Activated CD4-positive, alpha-beta T cell treated with anti-CD3 and anti-CD28 coated beads for 36 hours (primary cell): ENCODE data around the gene BOD1L2. TPM values are rescaled to one million over a fixed set of nuclear protein-coding genes. Genes with fewer than 3 reads are reported as not detected.

ENCODE experiments used
- ATAC-seq: fragments of 200-7000 bp; cut with Tn5 transposase; one replicate; pipeline ENCODE4 v1.10.0; 2021; ENCODE audit warnings: mild to moderate bottlenecking, moderate library complexity
- CTCF ChIA-PET: fragments of 350-600 bp; sonication (Branson Sonifier 250); formaldehyde crosslinking; loops from one replicate; lab custom pipeline; 2021; ENCODE audit warnings: antibody characterized with exemption; lab: Charles Lee
- POLR2A ChIA-PET: fragments of 350-600 bp; sonication (Branson Sonifier 250); formaldehyde crosslinking; loops from one replicate; lab custom pipeline; 2021; ENCODE audit warnings: antibody characterized with exemption, inconsistent platforms; lab: Charles Lee
- DNase-seq: peaks from one replicate; pipeline ENCODE4 v3.0.0-alpha.2; 2020
- H3K27ac Mint-ChIP-seq: one replicate; pipeline ENCODE4 v1.8.0; 2021; ENCODE audit warnings: mixed read lengths
- H3K27me3 Mint-ChIP-seq: one replicate; pipeline ENCODE4 v1.8.0; 2021; ENCODE audit warnings: mixed read lengths
- H3K36me3 Mint-ChIP-seq: one replicate; pipeline ENCODE4 v1.8.0; 2021; ENCODE audit warnings: low read depth, mixed read lengths
- H3K4me1 Mint-ChIP-seq: one replicate; pipeline ENCODE4 v1.8.0; 2021; ENCODE audit warnings: mixed read lengths
- H3K4me3 Mint-ChIP-seq: one replicate; pipeline ENCODE4 v1.8.0; 2021; ENCODE audit warnings: mild to moderate bottlenecking, moderate library complexity, mixed read lengths
- H3K9me3 Mint-ChIP-seq: one replicate; pipeline ENCODE4 v1.8.0; 2021; ENCODE audit warnings: low read depth, mixed read lengths
- intact Hi-C, 2 experiments: fragments of 100-400 bp; cut with DNase I in 1 of 2; cut with micrococcal nuclease in 1 of 2; formaldehyde crosslinking; loops; one replicate each; pipeline versions ENCODE4 v1.14.2 to v1.15.1; 2022 to 2024; cut with DNase I, micrococcal nuclease
- total RNA-seq, 2 experiments: library from RNA; stranded (reverse); gene quantifications; one replicate each; pipeline ENCODE4 v1.2.3, GENCODE V29; 2021

The BOD1L2 gene
- not detected for total RNA-seq

DNA sequence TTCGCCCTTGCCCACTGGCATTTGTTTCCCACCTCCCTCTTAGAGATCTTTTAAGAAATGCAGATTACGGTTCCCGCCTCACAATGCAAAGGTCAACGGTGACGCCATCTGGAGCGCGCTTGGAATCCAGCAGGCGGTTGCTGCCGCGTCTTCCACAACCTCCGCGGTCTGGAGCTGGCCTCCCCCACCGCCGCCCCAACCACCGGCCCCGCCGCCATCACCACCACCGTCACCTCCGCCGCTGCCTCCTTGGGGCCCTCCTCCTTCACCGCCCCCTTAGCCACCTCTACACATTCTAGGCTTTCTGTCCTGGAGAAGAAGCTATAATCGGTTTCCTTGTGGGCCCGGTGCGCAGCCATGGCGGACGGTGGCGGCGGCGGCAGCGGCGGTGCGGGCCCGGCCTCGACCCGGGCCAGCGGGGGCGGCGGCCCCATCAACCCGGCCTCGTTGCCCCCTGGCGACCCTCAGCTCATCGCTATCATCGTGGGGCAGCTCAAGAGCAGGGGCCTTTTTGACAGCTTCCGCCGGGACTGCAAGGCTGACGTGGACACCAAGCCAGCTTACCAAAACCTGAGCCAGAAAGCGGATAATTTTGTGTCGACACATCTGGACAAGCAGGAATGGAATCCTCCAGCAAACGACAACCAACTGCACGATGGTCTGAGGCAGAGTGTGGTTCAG, at the start of gene BOD1L2:
BOD1L2 (plus strand) TSS at position 132 of the 681 bp plus-strand sequence; CDS start at position 358, 226 bp downstream.
- CTCF ChIA-PET: interaction anchor here (0.6 kb wide), 1 partner anchor 367 kb away, joined by 3 read pairs; no protein-coding TSS in a partner anchor
- intact Hi-C loops: no loop called here
- no peak within 1 kb of the TSS for H3K4me3 Mint-ChIP-seq
- DNase-seq (no peak), ATAC-seq (no peak)
- H3K36me3 Mint-ChIP-seq: no peaks in the 10 kb centered on the region
- POLR2A ChIA-PET: no interaction called here
- H3K27me3 Mint-ChIP-seq: peaks cover 18% of the 10 kb centered on the region
- no peaks in the 10 kb centered on the region for H3K4me1 Mint-ChIP-seq
- H3K27ac Mint-ChIP-seq: no peak within 1 kb of the TSS
- H3K9me3 Mint-ChIP-seq: no peaks in the 10 kb centered on the region

DNA sequence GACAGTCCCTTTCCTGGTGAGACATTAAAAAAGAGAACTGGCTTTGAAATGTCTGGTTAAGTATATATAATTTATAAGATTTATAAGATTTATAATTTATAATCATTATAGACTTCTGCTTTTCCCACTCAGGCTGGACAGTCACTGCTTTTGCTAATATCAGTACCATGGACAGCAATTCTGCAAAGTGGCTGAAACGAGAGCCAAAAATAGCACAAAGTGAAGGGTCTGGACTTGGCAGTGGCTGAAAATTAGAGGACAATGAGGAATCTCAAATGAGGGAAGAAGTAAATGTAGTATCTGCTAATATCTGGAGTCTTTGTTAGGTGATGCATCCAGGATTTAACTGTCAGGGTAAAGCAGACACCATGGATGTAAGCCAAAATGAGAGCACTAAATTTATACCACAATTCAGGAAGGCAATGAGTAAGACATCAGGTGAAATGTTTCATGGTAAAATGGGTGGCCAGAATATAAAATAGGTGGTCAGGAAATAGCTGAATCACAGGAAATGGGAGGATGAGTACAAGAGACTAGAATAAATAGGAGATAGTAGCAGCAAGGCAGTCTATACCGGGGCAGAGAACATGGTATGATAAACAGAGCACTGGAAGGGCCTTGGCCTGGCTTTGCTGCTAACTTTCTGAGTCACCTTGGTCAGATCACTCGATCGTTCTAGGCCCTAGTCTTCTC, 39.6 kb upstream of the BOD1L2 start:
- Mint-ChIP-seq H3K4me1 (no peaks in the 10 kb centered on the region), H3K36me3 (no peaks in the 10 kb centered on the region), H3K4me3 (no peak overlapping the region), H3K27me3 (peaks cover 12% of the 10 kb centered on the region), H3K9me3 (peaks cover 4% of the 10 kb centered on the region), H3K27ac (no peak overlapping the region)
- no peak for ATAC-seq
- intact Hi-C loops: loop anchor here in 1 of 2 experiments (10.0 kb wide), 1 partner anchor 248 kb away; the partner anchor contains the start of gene ST8SIA3
- POLR2A ChIA-PET: no interaction called here
- CTCF ChIA-PET: interaction anchor here (1.1 kb wide), 1 partner anchor 454 kb away, joined by 4 read pairs; no protein-coding TSS in a partner anchor
- DNase-seq: no peak

- ATAC-seq (peak; percentile 42), DNase-seq (no peak)
- H3K4me1 Mint-ChIP-seq: no peaks in the 10 kb centered on the region
- H3K27me3 Mint-ChIP-seq: peaks cover 14% of the 10 kb centered on the region
- H3K27ac Mint-ChIP-seq: no peak overlapping the region
- intact Hi-C loops: no loop called here
- ChIA-PET POLR2A (no interaction called here), CTCF (interaction anchor here (0.6 kb wide), 1 partner anchor 12 kb away, joined by 3 read pairs; no protein-coding TSS in a partner anchor)
- H3K4me3 Mint-ChIP-seq: no peak overlapping the region
- no peaks in the 10 kb centered on the region for H3K36me3 Mint-ChIP-seq
- H3K9me3 Mint-ChIP-seq: no peaks in the 10 kb centered on the region
Observed at GRCh38 chr18:57110290-57110689, 36.6 kb upstream of the BOD1L2 start.

- ATAC-seq: no peak
- no peak overlapping the region for H3K4me3 Mint-ChIP-seq
- H3K27me3 Mint-ChIP-seq: peaks cover 14% of the 10 kb centered on the region
- intact Hi-C loops: no loop called here
- CTCF ChIA-PET: interaction anchor here (0.6 kb wide), 1 partner anchor 64 kb away, joined by 4 read pairs; no protein-coding TSS in a partner anchor
- H3K4me1 Mint-ChIP-seq: no peaks in the 10 kb centered on the region
- H3K36me3 Mint-ChIP-seq: no peaks in the 10 kb centered on the region
- DNase-seq: no peak
- H3K27ac Mint-ChIP-seq: no peak overlapping the region
- no peaks in the 10 kb centered on the region for H3K9me3 Mint-ChIP-seq
- POLR2A ChIA-PET: no interaction called here
Observed at GRCh38 chr18:57113799-57114420, 33.0 kb upstream of the BOD1L2 start.

DNA sequence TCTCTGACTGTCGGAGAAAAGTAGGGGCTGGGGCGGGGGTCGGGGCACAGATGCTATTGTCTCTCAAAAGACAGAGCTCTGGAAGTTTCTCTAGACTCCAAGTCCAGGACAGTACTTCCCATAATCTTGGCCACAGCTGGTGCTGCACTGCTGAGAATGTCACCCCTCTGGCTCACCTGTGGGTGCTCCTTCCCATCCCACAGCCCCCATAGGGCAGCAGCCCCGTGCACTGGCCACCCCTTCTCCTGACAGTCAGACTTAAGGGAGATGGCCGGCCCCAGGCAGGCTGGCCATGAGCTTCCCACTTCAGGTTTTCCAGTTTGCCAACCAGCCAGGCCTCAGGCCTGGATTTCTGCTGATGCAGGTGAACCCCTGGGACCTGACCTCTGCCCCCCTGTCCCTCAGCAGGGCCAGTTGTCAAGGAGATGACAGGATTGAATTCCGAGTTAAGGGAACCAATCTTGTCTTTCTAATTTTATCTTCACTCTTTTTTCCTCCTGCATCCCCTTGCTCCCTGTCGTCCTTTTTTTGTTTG, 30.2 kb upstream of the BOD1L2 start:
- H3K36me3 Mint-ChIP-seq: no peaks in the 10 kb centered on the region
- POLR2A ChIA-PET: no interaction called here

DNA sequence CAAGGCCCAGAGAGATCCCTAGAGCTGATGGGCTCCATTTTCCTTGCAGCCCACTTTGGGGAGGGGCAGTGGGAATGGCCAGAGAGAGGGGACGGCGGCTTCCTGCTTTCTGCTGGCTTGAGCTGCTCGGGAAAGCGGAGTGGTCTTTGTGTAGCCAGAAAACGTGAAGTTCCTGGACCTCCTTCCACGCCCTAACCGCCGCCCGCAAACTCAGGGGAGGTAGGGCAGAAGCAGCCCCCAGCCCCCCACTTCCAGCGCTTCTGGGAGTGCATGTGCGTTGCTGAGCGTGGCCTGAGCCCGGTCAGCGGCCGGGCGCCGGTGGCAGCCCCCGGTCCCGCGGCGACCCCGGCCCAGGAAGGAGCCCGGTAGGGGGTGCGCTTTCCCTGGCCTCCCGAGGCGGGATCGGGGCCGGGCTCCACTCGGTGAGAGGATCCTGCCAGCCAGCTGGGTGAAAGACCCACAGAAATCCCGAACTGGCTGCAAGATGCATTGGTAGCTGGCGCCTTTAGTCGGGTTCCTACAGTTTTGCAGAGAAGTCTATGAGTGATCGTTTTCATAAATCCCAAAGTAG, 25.3 kb upstream of the BOD1L2 start:
- no peak for DNase-seq
- CTCF ChIA-PET: interaction anchor here (0.7 kb wide), 1 partner anchor 388 kb away, joined by 3 read pairs; no protein-coding TSS in a partner anchor
- ATAC-seq: no peak
- no peaks in the 10 kb centered on the region for H3K9me3 Mint-ChIP-seq
- H3K27me3 Mint-ChIP-seq: peaks cover 22% of the 10 kb centered on the region
- POLR2A ChIA-PET: no interaction called here
- H3K4me1 Mint-ChIP-seq: no peaks in the 10 kb centered on the region
- no peaks in the 10 kb centered on the region for H3K36me3 Mint-ChIP-seq
- H3K4me3 Mint-ChIP-seq: no peak overlapping the region
- intact Hi-C loops: no loop called here
- H3K27ac Mint-ChIP-seq: no peak overlapping the region

More for the DNA sequence above, 30.2 kb upstream of the BOD1L2 start:
- Mint-ChIP-seq H3K27me3 (peaks cover 21% of the 10 kb centered on the region), H3K4me1 (no peaks in the 10 kb centered on the region), H3K9me3 (no peaks in the 10 kb centered on the region), H3K27ac (no peak overlapping the region), H3K4me3 (no peak overlapping the region)
- CTCF ChIA-PET: interaction anchor here (0.9 kb wide), 1 partner anchor 134 kb away, joined by 3 read pairs; no protein-coding TSS in a partner anchor
- intact Hi-C loops: no loop called here
- no peak for ATAC-seq
- no peak for DNase-seq

GRCh38 chr18:57122936-57123510, 23.9 kb upstream of the BOD1L2 start:
- ATAC-seq (no peak), DNase-seq (no peak)
- no peaks in the 10 kb centered on the region for H3K36me3 Mint-ChIP-seq
- intact Hi-C loops: no loop called here
- POLR2A ChIA-PET: no interaction called here
- H3K27ac Mint-ChIP-seq: no peak overlapping the region
- CTCF ChIA-PET: interaction anchor here (1.6 kb wide), 1 partner anchor 12 kb away, joined by 3 read pairs; no protein-coding TSS in a partner anchor
- no peak overlapping the region for H3K4me3 Mint-ChIP-seq
- peaks cover 22% of the 10 kb centered on the region for H3K27me3 Mint-ChIP-seq
- no peaks in the 10 kb centered on the region for H3K4me1 Mint-ChIP-seq
- H3K9me3 Mint-ChIP-seq: no peaks in the 10 kb centered on the region

DNA sequence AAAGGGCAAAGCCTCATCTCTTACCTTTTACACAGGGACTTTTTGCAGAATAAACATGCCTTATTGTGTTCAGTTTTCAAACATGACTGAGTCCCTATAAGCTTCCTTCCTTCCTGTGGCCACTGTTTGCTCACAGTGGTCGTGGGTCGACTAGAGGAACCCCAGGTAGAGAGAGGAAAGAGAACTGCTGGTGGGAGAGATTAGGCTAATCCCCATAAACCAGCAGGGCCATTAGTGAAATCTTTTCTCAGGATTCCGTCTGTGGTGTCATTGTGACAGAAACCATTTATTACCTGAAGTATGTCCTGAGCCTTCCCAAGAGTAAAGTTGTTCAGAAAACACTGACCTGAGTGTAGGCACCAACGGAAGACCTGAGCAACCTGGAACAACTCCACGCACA, 21.3 kb upstream of the BOD1L2 start:
- ATAC-seq: no peak
- Mint-ChIP-seq H3K36me3 (no peaks in the 10 kb centered on the region), H3K27ac (no peak overlapping the region), H3K4me1 (no peaks in the 10 kb centered on the region), H3K27me3 (peaks cover 28% of the 10 kb centered on the region), H3K4me3 (no peak overlapping the region), H3K9me3 (no peaks in the 10 kb centered on the region)
- intact Hi-C loops: no loop called here
- ChIA-PET POLR2A (no interaction called here), CTCF (no interaction called here)
- DNase-seq: no peak

DNA sequence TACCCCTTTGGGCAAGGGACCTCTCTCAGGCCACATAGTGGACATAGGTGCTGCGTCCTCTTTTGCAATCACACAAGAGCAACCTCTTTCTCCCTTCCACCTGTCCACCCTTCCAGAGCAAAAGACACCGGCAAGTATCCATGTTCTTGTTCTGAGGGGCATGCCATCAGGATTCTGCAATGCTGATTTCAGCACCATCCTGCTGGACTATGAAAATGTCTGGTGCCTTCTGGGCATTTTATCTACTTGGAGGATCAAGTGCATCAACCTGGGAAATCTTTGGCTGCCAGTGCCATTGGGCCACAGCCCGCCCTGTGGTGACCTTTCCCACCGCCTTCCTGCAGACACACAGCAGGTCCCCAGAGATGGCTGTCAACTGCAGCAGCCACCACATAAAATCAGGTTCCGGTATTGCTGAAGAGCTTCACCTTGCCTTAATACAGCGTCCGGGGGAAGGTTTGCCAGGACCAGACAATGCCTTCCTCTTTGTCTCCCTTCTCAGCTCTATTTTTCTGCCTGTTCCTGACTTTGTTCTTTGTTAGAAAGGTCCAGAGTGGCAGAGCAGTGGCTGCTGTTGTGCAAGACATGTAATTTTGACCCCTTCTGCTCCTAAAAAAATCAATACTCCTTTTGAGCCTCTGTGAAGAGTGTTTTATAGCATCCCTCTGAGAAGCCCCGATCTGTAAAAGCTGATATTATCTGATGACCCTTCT, 18.5 kb upstream of the BOD1L2 start:
- no peaks in the 10 kb centered on the region for H3K4me1 Mint-ChIP-seq
- ChIA-PET POLR2A (no interaction called here), CTCF (no interaction called here)
- no peaks in the 10 kb centered on the region for H3K36me3 Mint-ChIP-seq
- intact Hi-C loops: no loop called here
- no peak for DNase-seq
- H3K9me3 Mint-ChIP-seq: no peaks in the 10 kb centered on the region
- H3K4me3 Mint-ChIP-seq: no peak overlapping the region
- no peak overlapping the region for H3K27ac Mint-ChIP-seq
- H3K27me3 Mint-ChIP-seq: peaks cover 16% of the 10 kb centered on the region
- ATAC-seq: no peak

DNA sequence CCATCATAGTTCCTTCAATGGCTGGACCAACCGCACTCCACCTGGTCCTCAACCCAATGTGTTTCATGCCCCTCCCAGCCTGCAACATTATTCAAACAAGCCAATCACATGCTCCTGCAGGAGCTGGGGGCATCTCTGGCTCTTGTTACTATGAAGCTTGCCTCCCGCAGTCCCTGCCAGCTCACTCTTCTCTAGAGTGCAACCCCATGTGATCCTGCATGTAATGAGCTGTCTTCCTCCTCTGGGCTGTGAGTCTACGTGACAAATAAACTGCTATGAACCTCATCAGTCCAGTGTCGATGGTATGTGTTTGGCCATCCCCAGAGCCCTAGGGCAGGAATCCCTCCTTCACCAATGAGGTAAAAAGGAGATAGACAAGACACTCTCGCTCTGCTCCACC, 15.8 kb upstream of the BOD1L2 start:
- intact Hi-C loops: no loop called here
- ChIA-PET CTCF (interaction anchor here (0.6 kb wide), 1 partner anchor 23 kb away, joined by 3 read pairs; no protein-coding TSS in a partner anchor), POLR2A (no interaction called here)
- Mint-ChIP-seq H3K36me3 (no peaks in the 10 kb centered on the region), H3K4me1 (no peaks in the 10 kb centered on the region), H3K9me3 (no peaks in the 10 kb centered on the region), H3K27me3 (peaks cover 19% of the 10 kb centered on the region), H3K4me3 (no peak overlapping the region), H3K27ac (no peak overlapping the region)
- ATAC-seq: no peak
- no peak for DNase-seq
